Measurements from ENCODE around the gene CSAD.

DNA sequence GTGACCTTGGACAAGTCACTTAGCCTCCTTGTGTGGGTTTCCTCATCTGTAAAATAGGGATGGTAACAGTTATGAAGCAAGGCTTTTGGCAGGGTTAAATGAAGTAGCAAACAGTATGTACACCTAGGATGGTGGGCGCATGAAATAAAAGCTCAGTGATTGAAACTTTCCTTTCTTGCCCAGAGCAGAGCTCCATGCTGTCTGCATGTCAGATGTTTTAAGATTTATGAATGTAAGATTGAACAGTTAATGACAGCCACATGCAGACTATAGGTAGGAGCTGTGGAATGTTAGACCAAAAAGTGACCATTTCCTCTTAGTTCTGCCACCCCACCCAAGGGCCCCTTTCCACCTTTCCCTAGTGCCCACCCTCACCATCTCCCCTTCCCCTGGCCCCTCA is 14.2 kb upstream of the CSAD start:
- TF ChIP-seq, protein P1, sequence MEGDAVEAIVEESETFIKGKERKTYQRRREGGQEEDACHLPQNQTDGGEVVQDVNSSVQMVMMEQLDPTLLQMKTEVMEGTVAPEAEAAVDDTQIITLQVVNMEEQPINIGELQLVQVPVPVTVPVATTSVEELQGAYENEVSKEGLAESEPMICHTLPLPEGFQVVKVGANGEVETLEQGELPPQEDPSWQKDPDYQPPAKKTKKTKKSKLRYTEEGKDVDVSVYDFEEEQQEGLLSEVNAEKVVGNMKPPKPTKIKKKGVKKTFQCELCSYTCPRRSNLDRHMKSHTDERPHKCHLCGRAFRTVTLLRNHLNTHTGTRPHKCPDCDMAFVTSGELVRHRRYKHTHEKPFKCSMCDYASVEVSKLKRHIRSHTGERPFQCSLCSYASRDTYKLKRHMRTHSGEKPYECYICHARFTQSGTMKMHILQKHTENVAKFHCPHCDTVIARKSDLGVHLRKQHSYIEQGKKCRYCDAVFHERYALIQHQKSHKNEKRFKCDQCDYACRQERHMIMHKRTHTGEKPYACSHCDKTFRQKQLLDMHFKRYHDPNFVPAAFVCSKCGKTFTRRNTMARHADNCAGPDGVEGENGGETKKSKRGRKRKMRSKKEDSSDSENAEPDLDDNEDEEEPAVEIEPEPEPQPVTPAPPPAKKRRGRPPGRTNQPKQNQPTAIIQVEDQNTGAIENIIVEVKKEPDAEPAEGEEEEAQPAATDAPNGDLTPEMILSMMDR (conservative IDR thresholded peaks at IDR 0.05) = no peak
- no peak for TF ChIP-seq EZH2 (IDR thresholded peaks at IDR 0.05; ENCODE audit: low read depth)
